ENCODE results near the gene CCL13.

Gene CCL13

DNA sequence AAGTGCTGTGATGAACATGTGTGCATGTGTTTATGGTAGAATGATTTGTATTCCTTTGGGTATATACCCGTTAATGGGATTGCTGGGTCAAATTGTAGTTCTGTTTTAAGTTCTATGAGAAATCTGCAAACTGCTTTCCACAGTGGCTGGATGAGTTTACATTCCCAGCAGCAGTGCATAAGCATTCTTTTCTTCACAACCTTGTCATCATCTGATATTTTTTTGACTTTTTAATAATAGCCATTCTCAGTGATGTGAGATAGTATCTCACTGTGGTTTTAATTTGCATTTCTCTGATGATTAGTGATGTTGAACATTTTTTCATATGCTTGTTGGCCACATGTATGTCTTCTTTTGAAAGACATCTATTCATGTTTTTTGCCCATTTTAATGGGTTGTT lies 18.6 kb upstream of the CCL13 start:
- H3K4me1 ChIP-seq (ENCODE audit: insufficient read depth, poor library complexity, severe bottlenecking): no peaks in the 10 kb centered on the region
- DNase-seq (ENCODE audit: low spot score) (no peak), ATAC-seq (ENCODE audit: low read depth) (no peak)
- H3K36me3 ChIP-seq (ENCODE audit: low read depth): no peaks in the 10 kb centered on the region
- no peak for TF ChIP-seq CTCF (IDR thresholded peaks at IDR 0.05; ENCODE audit: poor library complexity, severe bottlenecking)
- H3K27ac ChIP-seq (ENCODE audit: poor library complexity, severe bottlenecking): no peak overlapping the region
- no peak overlapping the region for H3K4me3 ChIP-seq (ENCODE audit: severe bottlenecking)
- H3K9me3 ChIP-seq (ENCODE audit: severe bottlenecking): no peaks in the 10 kb centered on the region
- H3K27me3 ChIP-seq (ENCODE audit: insufficient read depth, poor library complexity, severe bottlenecking): peaks cover 13% of the 10 kb centered on the region

- Histone ChIP-seq H3K4me3 (ENCODE audit: severe bottlenecking) (no peak overlapping the region), H3K4me1 (ENCODE audit: insufficient read depth, poor library complexity, severe bottlenecking) (no peaks in the 10 kb centered on the region), H3K9me3 (ENCODE audit: severe bottlenecking) (no peaks in the 10 kb centered on the region), H3K36me3 (ENCODE audit: low read depth) (no peaks in the 10 kb centered on the region), H3K27ac (ENCODE audit: poor library complexity, severe bottlenecking) (no peak overlapping the region), H3K27me3 (ENCODE audit: insufficient read depth, poor library complexity, severe bottlenecking) (peaks cover 18% of the 10 kb centered on the region)
- no peak for TF ChIP-seq CTCF (IDR thresholded peaks at IDR 0.05; ENCODE audit: poor library complexity, severe bottlenecking)
- no peak for DNase-seq (ENCODE audit: low spot score)
- ATAC-seq (ENCODE audit: low read depth): no peak
Observed at GRCh38 chr17:34339138-34339770, 17.0 kb upstream of the CCL13 start.

DNA sequence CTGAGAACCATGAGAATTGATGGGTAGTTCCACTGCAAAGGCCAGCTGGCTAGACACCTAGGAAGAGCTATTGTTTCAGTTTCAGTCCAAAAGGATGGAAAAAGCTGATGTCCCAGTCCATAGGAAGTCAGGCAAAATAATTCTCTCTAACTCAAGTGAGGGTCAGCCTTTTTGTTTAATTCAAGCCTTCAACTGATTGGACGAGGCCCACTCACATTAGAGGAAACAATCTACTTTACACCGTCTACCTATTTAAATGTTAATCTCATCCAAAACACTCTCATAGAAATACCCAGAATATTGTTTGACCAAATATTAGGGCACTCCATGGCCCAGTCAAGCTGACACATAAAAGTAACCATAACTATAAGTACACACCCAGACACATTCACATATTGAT lies 14.4 kb upstream of the CCL13 start:
- no peaks in the 10 kb centered on the region for H3K36me3 ChIP-seq (ENCODE audit: low read depth)
- H3K27ac ChIP-seq (ENCODE audit: poor library complexity, severe bottlenecking): no peak overlapping the region
- no peak for TF ChIP-seq CTCF (IDR thresholded peaks at IDR 0.05; ENCODE audit: poor library complexity, severe bottlenecking)
- no peaks in the 10 kb centered on the region for H3K4me1 ChIP-seq (ENCODE audit: insufficient read depth, poor library complexity, severe bottlenecking)
- ATAC-seq (ENCODE audit: low read depth) (no peak), DNase-seq (ENCODE audit: low spot score) (no peak)
- H3K27me3 ChIP-seq (ENCODE audit: insufficient read depth, poor library complexity, severe bottlenecking): peaks cover 20% of the 10 kb centered on the region
- no peaks in the 10 kb centered on the region for H3K9me3 ChIP-seq (ENCODE audit: severe bottlenecking)
- H3K4me3 ChIP-seq (ENCODE audit: severe bottlenecking): no peak overlapping the region

GRCh38 chr17:34347063-34347462 lies 9.2 kb upstream of the CCL13 start:
- Histone ChIP-seq H3K9me3 (ENCODE audit: severe bottlenecking) (no peaks in the 10 kb centered on the region), H3K4me3 (ENCODE audit: severe bottlenecking) (no peak overlapping the region), H3K4me1 (ENCODE audit: insufficient read depth, poor library complexity, severe bottlenecking) (no peaks in the 10 kb centered on the region), H3K27ac (ENCODE audit: poor library complexity, severe bottlenecking) (no peak overlapping the region), H3K27me3 (ENCODE audit: insufficient read depth, poor library complexity, severe bottlenecking) (peaks cover 9% of the 10 kb centered on the region), H3K36me3 (ENCODE audit: low read depth) (no peaks in the 10 kb centered on the region)
- TF ChIP-seq CTCF (IDR thresholded peaks at IDR 0.05; ENCODE audit: poor library complexity, severe bottlenecking): no peak
- DNase-seq (ENCODE audit: low spot score) (no peak), ATAC-seq (ENCODE audit: low read depth) (no peak)

- H3K9me3 ChIP-seq (ENCODE audit: severe bottlenecking): no peaks in the 10 kb centered on the region
- ATAC-seq (ENCODE audit: low read depth) (no peak), DNase-seq (ENCODE audit: low spot score) (no peak)
- TF ChIP-seq CTCF (IDR thresholded peaks at IDR 0.05; ENCODE audit: poor library complexity, severe bottlenecking): no peak
- no peaks in the 10 kb centered on the region for H3K27me3 ChIP-seq (ENCODE audit: insufficient read depth, poor library complexity, severe bottlenecking)
- H3K27ac ChIP-seq (ENCODE audit: poor library complexity, severe bottlenecking): no peak overlapping the region
- no peaks in the 10 kb centered on the region for H3K36me3 ChIP-seq (ENCODE audit: low read depth)
- H3K4me3 ChIP-seq (ENCODE audit: severe bottlenecking): no peak overlapping the region
- H3K4me1 ChIP-seq (ENCODE audit: insufficient read depth, poor library complexity, severe bottlenecking): no peaks in the 10 kb centered on the region
Observed at GRCh38 chr17:34349751-34350150, 6.5 kb upstream of the CCL13 start.

All from RWPE2 (cell line).